AG04449 (cell line): ENCODE measurements around the gene SLC25A20.
A peak's percentile ranks its signal among the peaks of the same experiment; 100 is the strongest.
"Not testable (repeated sequence)": the region's sequence is repeated elsewhere in the genome, so short reads cannot be mapped to it uniquely, and the experiment has no call there.

Experiments used
- CTCF ChIA-PET: fragments of 350-600 bp; formaldehyde crosslinking; extraction: SDS; loops from one replicate; lab custom pipeline; 2021; ENCODE audit warnings: antibody characterized with exemption; lab: Yijun Ruan, JAX
- POLR2A ChIA-PET: fragments of 400-600, 350-600 bp; formaldehyde crosslinking; extraction: SDS; loops from one replicate; lab custom pipeline; 2020; ENCODE audit warnings: antibody characterized with exemption, inconsistent platforms; lab: Yijun Ruan, JAX
- DNase-seq: peaks from one replicate; pipeline ENCODE4 v3.0.0-alpha.2; 2010; ENCODE audit warnings: low read depth, low spot score
- H3K4me3 ChIP-seq: 2 replicates; pipeline ENCODE4 v1.5.1; 2011; ENCODE audit warnings: low read depth, mild to moderate bottlenecking, control low read depth, low read length
- CTCF ChIP-seq: IDR thresholded peaks from one replicate; pipeline ENCODE4 v1.5.1; 2011; ENCODE audit warnings: mild to moderate bottlenecking, moderate library complexity, low read length, control low read depth, inconsistent platforms; ENCODE audit not compliant: insufficient read depth; ENCODE audit errors: missing control alignments

SLC25A20 gene

GRCh38 chr3:48835650-48836366, 62.9 kb downstream of the SLC25A20 start:
- ChIA-PET CTCF (no interaction called here), POLR2A (no interaction called here)

GRCh38 chr3:48832684-48833083, 66.0 kb downstream of the SLC25A20 start:
- DNase-seq, result no peak
- ChIA-PET CTCF (no interaction called here), POLR2A (no interaction called here)
- TF ChIP-seq CTCF, result no peak
- H3K4me3 ChIP-seq, result no peak overlapping the region

More at GRCh38 chr3:48835650-48836366, 62.9 kb downstream of the SLC25A20 start:
- no peak for DNase-seq
- H3K4me3 ChIP-seq, result no peak overlapping the region
- no peak for TF ChIP-seq CTCF

DNA sequence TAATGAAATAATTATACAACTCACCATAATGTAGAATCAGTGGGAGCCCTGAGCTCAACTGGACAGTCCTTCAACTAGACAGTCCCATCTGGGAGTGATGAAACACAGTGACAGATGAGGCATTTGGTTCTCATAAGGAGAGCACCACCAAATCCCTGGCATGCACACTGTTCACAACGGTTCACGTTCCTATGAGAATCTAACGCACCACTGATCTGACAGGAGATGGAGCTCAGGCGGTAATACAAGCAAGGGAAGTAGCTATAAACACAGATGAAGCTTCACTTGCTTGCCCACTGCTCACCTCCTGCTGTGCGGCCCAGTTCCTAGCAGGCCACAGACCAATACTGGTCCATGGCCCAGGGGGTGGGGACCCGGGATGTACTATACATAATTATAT, 68.0 kb downstream of the SLC25A20 start:
- no peak for TF ChIP-seq CTCF
- CTCF ChIA-PET, result interaction anchor here (1.5 kb wide), 1 partner anchor 9 kb away, joined by 3 read pairs; no protein-coding TSS in a partner anchor
- DNase-seq, result no peak
- H3K4me3 ChIP-seq, result no peak overlapping the region
- POLR2A ChIA-PET, result no interaction called here

DNA sequence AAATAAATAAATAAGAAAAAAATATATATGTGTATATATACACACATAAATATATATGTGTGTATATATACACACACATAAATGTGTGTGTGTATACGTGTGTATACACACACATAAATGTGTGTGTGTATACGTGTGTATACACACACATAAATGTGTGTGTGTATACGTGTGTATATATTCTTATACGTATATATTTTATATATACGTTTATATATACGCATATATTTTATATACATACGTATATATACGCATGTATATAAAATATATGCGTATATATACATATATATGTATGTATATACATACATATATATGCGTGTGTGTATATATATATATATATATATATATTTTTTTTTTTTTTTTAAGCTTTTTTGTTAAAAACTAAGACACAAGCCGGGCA, 69.2 kb downstream of the SLC25A20 start:
- CTCF ChIA-PET, result not testable (repeated sequence)

GRCh38 chr3:48827874-48828273, 70.8 kb downstream of the SLC25A20 start:
- POLR2A ChIA-PET, H3K4me3 ChIP-seq, DNase-seq: not testable (repeated sequence)
- CTCF ChIA-PET, result interaction anchor here (1.2 to 1.5 kb wide), 2 partner anchors 9 to 88 kb away, joined by 3 to 4 read pairs; no protein-coding TSS in a partner anchor

More for the DNA sequence above, 69.2 kb downstream of the SLC25A20 start:
- POLR2A ChIA-PET, H3K4me3 ChIP-seq, DNase-seq: not testable (repeated sequence)

GRCh38 chr3:48826451-48826850, 72.2 kb downstream of the SLC25A20 start:
- no peak for TF ChIP-seq CTCF
- no peak overlapping the region for H3K4me3 ChIP-seq
- CTCF ChIA-PET, result no interaction called here
- POLR2A ChIA-PET, result no interaction called here
- DNase-seq, result peak; percentile 78

GRCh38 chr3:48820612-48821324, 77.9 kb downstream of the SLC25A20 start:
- TF ChIP-seq CTCF, result no peak
- no peak for DNase-seq
- ChIA-PET CTCF (no interaction called here), POLR2A (no interaction called here)
- no peak overlapping the region for H3K4me3 ChIP-seq
